ENCODE results near the gene HMGB2. TPM values are rescaled to one million over a fixed set of nuclear protein-coding genes. Genes with fewer than 3 reads are reported as not detected.

Gene HMGB2
- total and polyA plus RNA-seq, 2 of the 8 experiments (the other 6 are each of a cell fraction or from before 2014, with no cell fraction given), result 54.7 to 218 TPM

- TF ChIP-seq RXRA (IDR thresholded peaks at IDR 0.05; ENCODE audit: insufficient read depth, low read depth, low read length) (no peak), POLR2AphosphoS5 (IDR thresholded peaks at IDR 0.05; ENCODE audit: low read depth, low read length) (no peak), SAP30 (IDR thresholded peaks at IDR 0.05; ENCODE audit: insufficient read depth, insufficient replicate concordance, low read length) (no peak), CREB1 (IDR thresholded peaks at IDR 0.05) (no peak), CHD7 (IDR thresholded peaks at IDR 0.05; ENCODE audit: insufficient replicate concordance, low read length) (no peak), GTF2F1 (IDR thresholded peaks at IDR 0.05; ENCODE audit: borderline replicate concordance, low read depth, low read length) (no peak), HDAC6 (IDR thresholded peaks at IDR 0.05; ENCODE audit: low read depth, low read length) (no peak)
These were observed 35.9 kb upstream of the HMGB2 start (continued) for GRCh38 chr4:173370130-173370476.
